Amniotic epithelial cell (primary cell): ENCODE results near the gene IL1RL1.
A peak's percentile ranks its signal among the peaks of the same experiment; 100 is the strongest.

ENCODE experiments used
- DNase-seq: peaks from one replicate; pipeline ENCODE4 v3.0.0-alpha.2; 2010; ENCODE audit warnings: low read depth

The IL1RL1 gene

DNA sequence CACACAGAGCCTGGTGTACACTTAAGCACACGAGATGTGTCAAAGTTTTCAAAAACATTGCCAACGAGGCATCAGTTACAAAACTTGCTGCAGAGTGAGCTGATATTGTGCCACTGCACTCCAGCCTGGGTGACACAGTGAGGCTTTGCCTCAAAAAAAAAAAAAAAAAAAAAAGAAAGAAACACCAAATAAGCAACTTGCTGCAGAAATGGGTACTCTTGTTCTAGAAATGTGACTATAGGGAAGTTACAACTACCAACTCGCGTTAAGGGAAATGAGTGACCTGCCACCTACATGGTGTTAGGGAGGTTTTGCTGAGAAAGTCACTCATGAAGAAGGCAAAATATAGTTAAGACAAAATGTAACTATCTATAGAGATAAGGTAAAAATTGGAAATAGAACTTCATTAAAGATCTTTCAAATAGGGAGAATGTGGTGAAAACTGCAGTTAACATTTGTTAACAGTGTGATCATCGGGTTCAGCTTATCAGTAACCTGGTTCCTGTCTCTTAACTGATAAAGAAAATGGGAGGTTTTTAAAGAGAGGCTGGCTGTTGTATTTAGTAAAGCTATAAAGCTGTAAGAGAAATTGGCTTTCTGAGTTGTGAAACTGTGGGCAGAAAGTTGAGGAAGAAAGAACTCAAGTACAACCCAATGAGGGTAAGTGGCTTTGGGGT is at the start of gene IL1RL1:
IL1RL1 (plus strand) TSS at position 600 of the 677 bp plus-strand sequence. CDS start 26,702 bp downstream, outside the sequence.
- DNase-seq = peak; percentile 52

DNA sequence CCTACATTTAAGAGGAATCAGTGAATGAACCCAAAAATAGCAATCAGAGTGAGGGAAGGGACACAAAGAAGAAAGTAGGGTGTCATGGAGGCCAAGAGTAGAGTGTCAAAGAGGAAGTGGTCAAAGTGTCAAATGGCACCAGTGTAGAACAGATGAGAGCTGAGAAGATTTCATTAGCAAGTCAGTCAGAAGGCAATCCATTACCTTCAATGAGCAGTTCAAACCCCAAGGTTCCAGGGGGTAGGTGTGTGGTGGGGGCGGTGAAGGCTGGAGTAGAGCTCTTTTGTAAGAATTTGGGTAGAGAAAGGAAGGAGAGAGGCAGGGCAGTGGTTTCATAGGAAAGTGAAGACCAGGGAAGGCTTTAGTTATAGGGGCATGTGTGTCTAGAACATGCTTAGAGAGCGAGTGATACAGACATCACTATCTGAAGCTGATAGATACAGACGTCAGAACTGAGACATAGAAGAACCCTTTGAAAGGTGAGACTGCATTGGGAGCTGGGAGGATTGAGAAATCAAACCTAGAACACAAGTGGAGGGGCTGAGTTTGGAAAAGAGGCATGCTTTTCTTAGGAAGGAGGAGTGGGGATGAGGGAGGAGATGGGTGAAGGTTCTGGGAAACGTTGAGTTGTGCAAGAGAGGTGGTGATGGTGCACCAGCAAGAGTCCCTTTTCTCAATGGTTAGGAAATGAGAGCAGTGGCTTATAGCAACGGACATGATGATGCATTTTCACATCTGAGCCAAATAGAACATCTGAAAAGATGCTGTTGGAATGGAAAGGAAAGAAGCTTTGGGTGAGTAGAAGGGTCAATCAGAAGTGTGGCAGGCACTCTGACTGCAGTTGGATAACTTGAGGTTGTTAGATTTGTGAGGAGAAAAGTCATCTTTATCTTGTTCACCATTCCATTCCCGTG is 48.9 kb upstream of the IL1RL1 start:
- DNase-seq = peak; percentile 87

DNA sequence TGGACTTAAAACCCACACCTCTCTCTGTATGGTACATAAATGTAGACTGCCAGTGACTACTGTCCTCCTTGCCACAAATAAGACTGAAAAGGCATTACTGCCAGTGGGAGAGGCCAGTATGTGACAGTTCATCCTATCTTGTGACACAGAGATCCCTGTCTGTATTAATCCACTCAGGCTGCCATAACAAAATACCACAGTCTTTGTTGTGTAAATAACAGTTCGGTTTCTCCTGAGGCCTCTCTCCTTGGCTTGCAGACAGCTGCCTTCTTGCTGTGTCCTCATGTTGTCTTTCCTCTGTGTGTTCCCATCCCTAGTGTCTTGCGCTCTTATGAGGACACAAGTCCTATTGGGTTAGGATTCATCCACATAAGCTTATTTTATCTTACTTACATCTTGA is 46.4 kb upstream of the IL1RL1 start:
- DNase-seq = no peak

DNA sequence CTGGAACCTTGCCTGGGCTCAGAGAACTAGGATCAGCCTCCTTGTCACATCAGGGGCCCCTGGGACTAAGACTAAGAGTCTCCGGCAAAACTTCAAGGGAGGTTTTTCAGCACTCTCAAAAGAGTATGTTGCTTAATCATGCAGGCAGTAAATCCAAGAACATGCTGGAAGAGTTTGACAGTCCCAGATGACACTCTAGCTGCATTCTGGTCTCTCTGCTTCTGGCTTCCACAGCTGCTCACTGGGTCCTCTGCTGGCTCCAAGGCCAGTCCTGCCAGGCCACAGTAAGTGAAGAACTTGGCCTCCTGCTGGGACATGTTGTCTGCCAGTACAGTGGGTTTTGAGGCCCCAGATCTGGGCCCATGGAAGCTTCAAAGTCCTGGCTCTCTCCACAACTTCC is 45.2 kb upstream of the IL1RL1 start:
- peak; percentile 74 for DNase-seq

- DNase-seq = no peak
Observed at GRCh38 chr2:102267774-102268173, 43.6 kb upstream of the IL1RL1 start.

DNA sequence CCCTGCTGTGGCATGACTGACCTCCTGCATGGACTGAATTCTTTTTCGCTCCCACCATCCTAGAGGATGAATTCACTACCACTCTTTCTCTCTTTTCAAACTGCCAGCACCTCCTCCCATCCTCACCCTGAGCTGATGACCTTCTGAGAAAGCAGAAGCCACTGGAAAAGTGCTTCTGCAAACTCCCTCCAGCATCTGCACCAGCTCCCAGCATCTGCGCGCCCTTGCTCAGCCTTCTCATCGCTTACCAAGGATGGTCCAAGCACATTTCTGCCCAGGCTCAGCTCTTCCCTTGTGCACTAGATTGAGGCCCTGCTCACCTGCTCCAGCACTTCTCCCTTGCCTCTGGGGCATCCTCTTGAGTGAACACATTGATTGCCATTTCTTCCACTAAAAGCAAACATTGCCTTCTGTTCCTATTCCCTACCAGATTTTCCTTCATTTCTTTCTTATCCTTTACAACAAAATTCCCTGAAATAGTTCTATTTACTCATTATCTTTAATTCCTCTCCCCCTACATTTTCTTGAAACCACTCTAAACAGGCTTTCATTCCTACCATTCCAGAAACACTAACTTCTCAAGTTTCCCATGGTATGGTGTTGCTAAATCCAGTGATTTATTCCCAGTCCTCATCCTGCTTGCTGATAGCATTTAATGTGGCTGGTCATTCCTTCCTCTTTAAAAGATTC is 42.7 kb upstream of the IL1RL1 start:
- DNase-seq = peak; percentile 100

GRCh38 chr2:102269200-102269524 is 42.2 kb upstream of the IL1RL1 start:
- no peak for DNase-seq

DNA sequence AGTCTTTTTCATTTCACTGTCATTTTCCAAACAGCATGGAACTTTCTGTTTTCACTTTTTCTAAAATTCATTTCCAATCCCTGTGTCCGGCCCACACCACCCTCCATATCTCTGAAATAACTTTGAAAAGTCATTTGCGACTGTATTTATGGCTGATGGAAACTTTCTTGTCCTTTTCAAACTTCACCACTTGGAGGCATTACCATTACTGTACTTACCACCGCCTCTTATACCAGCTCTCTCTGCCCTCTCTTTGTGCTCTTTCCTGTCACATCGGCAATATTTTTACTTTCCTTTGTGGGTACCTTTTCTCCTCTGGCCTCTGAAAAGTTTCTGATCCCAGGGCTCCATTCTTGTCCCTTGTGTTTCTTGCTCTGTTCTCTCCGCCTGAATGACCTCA is 39.5 kb upstream of the IL1RL1 start:
- DNase-seq = no peak

GRCh38 chr2:102273619-102274211 is 37.6 kb upstream of the IL1RL1 start:
- peak; percentile 100 for DNase-seq

- peak; percentile 62 for DNase-seq
Observed at GRCh38 chr2:102276549-102277201, 34.7 kb upstream of the IL1RL1 start.

DNA sequence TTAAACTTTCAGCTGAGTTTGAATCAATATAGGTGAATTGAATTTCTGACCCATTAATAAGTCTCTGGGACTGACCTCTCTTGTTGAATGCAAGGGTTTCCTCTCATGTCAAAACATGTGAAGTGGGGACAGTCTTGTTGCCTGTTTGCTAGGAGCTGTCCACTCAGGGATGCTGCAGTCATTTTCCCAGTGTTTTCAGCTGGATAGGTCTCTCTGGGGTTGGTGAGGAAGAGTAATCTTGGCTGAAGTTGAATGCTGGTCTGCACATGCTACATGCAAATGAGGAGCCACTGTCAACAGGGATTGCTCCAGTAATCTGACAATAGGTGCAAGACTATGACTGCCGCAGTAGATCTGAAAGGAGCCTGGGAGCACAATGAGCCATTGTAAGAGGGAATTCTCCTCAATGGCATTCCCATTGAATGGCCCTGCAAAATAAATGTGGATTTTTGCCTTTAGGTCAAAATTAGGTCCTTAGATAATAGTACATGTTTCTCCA is 34.1 kb upstream of the IL1RL1 start:
- no peak for DNase-seq

DNA sequence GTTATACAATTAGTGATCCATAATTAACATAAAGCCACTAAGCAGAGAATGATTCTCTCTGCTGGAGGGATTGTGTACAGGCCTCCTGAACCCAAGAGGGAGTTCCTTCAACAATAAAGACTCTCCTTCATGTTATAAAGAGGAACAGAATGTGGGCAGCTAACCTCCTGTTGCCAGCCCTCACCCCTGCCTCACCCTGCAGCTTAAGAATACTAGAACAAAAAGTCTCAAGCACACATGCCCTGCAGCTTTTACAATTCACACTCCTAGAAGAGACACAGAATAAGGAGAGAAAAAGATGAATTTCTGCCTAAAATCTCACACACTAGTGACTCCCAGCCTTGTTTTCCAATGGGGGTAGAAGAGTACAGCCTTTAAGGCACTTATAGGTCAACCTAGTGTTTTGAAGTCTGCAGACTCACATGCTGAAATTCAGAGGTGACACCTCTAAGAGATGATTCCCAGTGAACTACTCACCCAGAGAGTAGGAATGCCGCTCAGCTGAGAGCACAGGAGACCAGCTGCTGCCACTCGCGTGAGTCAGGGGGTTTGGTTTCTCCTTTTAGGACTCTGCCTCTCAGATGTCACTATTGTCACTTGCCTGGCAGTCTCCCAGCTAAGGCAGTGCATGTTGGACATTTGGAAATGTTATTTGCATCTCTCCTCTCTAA is 32.5 kb upstream of the IL1RL1 start:
- DNase-seq = peak; percentile 63

DNA sequence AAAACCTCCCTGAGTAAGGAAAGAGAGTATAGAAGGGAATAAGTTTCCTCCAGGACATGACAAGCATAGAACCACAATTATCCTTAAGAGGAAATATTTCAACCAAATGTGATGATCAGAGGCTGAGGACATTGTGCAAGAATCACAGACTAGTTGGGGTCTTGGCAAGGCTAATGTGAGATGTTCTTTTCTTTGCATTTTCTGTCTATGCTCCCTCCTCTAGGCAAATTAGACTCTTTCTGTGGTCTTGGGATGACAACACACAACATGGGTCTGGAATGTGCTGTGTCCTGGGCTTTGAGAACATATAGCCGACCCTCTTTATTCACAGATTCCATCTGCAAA is 32.0 kb upstream of the IL1RL1 start:
- DNase-seq = peak; percentile 36

DNA sequence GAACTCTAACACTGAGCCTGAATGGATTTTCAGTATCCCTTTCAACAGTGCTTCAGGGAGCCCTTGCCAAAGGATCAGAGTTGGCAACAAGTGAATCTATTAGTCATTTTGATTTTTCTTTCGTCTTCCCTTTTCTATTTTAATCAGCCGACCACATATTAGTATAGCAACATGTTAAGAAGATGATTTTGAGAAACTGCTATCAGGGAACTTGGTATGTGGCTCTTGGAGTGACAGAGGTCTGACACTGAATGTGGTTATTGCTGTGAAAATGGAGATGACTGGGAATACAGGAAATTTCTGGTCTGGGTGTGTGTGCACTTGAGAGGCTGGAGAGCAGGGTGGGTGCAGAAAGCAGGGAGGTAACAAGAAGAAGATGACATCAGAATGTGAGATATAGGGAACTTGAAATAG is 28.7 kb upstream of the IL1RL1 start:
- DNase-seq = no peak

DNA sequence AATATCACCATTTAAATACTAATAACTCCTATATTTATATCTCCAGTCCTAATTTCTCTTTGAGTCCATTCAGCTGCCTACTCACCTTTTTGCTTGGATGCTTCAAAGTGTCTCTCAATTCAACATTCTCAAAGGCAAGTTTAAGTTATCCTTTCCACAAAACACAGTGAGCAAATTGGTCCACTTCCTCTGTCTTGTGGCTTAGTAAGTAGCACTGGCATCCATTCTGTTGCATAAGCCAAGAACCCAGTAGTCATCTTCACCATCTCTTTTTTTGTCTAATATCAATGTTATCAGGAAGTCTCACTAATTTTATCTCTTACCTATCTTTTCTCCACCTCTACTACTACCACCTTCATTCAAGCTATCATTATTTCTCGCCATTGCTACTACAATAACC is 27.4 kb upstream of the IL1RL1 start:
- DNase-seq = peak; percentile 60

DNA sequence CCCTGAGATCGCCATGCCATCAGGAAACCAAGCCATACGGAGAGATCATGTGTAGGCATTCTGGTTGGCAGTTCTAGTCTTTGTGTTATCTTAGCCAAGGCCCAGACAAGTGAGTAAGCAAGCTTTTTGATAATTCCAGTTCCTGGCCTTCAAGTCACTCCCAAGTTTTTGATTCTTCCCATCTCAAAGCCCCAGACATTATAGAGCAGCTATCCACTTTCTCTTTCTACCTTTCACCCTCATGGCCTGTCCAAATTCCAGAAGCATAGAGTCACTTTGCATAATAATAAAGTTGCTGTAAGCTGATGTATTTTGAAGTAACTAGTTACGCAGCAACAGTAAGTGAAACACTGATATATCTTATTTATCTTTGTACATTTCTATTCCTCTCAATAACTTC is 26.8 kb upstream of the IL1RL1 start:
- DNase-seq = peak; percentile 82

GRCh38 chr2:102285368-102285767 is 26.0 kb upstream of the IL1RL1 start:
- peak; percentile 93 for DNase-seq

GRCh38 chr2:102286041-102286440 is 25.3 kb upstream of the IL1RL1 start:
- peak; percentile 72 for DNase-seq

GRCh38 chr2:102289129-102289528 is 22.2 kb upstream of the IL1RL1 start:
- DNase-seq = peak; percentile 42

DNA sequence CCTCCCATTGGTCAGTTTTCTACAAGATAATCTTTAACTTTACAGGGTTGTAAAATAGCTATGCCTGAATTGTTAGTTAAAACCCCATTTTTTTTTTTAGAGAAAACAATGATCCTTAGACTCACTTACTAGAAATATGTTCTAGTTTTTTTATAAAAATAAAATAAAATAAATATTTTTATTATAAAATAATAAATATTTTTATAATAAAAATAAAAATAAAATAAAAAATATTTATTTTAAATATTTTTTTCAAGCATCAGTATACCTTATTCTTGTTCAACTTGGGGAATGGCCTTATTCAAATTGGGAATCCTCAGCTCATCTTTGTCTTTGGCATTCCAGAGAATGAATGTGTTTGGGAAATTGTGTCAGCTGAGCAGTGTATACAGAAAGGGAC is 20.8 kb upstream of the IL1RL1 start:
- no peak for DNase-seq
